Measurements from ENCODE around the gene RPS23.
"Not testable (repeated sequence)": the region's sequence is repeated elsewhere in the genome, so short reads cannot be mapped to it uniquely, and the experiment has no call there.

GRCh38 chr5:82273426-82273825 is 4.7 kb downstream of the RPS23 start:
- TF ChIP-seq, protein P1, sequence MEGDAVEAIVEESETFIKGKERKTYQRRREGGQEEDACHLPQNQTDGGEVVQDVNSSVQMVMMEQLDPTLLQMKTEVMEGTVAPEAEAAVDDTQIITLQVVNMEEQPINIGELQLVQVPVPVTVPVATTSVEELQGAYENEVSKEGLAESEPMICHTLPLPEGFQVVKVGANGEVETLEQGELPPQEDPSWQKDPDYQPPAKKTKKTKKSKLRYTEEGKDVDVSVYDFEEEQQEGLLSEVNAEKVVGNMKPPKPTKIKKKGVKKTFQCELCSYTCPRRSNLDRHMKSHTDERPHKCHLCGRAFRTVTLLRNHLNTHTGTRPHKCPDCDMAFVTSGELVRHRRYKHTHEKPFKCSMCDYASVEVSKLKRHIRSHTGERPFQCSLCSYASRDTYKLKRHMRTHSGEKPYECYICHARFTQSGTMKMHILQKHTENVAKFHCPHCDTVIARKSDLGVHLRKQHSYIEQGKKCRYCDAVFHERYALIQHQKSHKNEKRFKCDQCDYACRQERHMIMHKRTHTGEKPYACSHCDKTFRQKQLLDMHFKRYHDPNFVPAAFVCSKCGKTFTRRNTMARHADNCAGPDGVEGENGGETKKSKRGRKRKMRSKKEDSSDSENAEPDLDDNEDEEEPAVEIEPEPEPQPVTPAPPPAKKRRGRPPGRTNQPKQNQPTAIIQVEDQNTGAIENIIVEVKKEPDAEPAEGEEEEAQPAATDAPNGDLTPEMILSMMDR (conservative IDR thresholded peaks at IDR 0.05; ENCODE audit: low read depth in 2 of 2): not testable (repeated sequence)
- TF ChIP-seq EZH2phosphoT487 (IDR thresholded peaks at IDR 0.05; ENCODE audit: unreplicated experiment); POLR2AphosphoS5 (IDR thresholded peaks at IDR 0.05; ENCODE audit: low read depth); CREB1 (CRISPR knock-in tag; IDR thresholded peaks at IDR 0.05; ENCODE audit: low read depth); STAT1 (IDR thresholded peaks at IDR 0.05; ENCODE audit: unreplicated experiment); EZH2 (IDR thresholded peaks at IDR 0.05; ENCODE audit: low read depth, unreplicated experiment); JUNB (IDR thresholded peaks at IDR 0.05; ENCODE audit: unreplicated experiment); ZNF114 (CRISPR knock-in tag; IDR thresholded peaks at IDR 0.05); REST (IDR thresholded peaks at IDR 0.05; ENCODE audit: unreplicated experiment): not testable (repeated sequence)

All from GM23338 (cell line).